H1 (cell line): ENCODE data around the gene GSK3B. TPM values are rescaled to one million over a fixed set of nuclear protein-coding genes. Genes with fewer than 3 reads are reported as not detected.

Experiments
- CTCF ChIA-PET: fragments of 300-600 bp; sonication (Branson Sonifier 250); formaldehyde crosslinking; loops from one replicate; lab custom pipeline; 2021; ENCODE audit not compliant: partially characterized antibody; lab: Charles Lee
- POLR2A ChIA-PET: fragments of 300-600 bp; sonication (Branson Sonifier 250); formaldehyde crosslinking; loops from one replicate; lab custom pipeline; 2021; ENCODE audit warnings: inconsistent platforms; ENCODE audit not compliant: partially characterized antibody; lab: Charles Lee
- DNase-seq, 2 experiments: peaks; one replicate each; pipeline versions ENCODE4 v3.0.0 to v3.0.0-alpha.2; 2010 to 2022; ENCODE audit warnings: low spot score in 2 of 2, low read depth in 1 of 2, mixed read lengths in 1 of 2
- FAIRE-seq: peaks from 2 replicates; lab custom pipeline; 2011; peaks lifted over from hg19 to GRCh38; lab: Jason Lieb, UNC
- H2AFZ ChIP-seq: 2 replicates; pipeline ENCODE4 v1.8.1; 2012; ENCODE audit warnings: low read length, inconsistent platforms
- H2AK5ac ChIP-seq: 2 replicates; pipeline ENCODE4 v1.6.1; 2013; ENCODE audit warnings: low read depth, low read length
- H2BK120ac ChIP-seq: replicated peaks from 2 replicates; pipeline ENCODE3; 2013; ENCODE audit warnings: low read depth, low read length, inconsistent platforms
- H2BK12ac ChIP-seq: 2 replicates; pipeline ENCODE4 v1.6.1; 2013; ENCODE audit warnings: low read depth, low read length
- H2BK15ac ChIP-seq: 2 replicates; pipeline ENCODE4 v1.6.1; 2013; ENCODE audit warnings: low read length
- H2BK20ac ChIP-seq: 2 replicates; pipeline ENCODE4 v1.6.1; 2013; ENCODE audit warnings: low read length
- H2BK5ac ChIP-seq: 2 replicates; pipeline ENCODE4 v1.6.1; 2013; ENCODE audit warnings: low read depth, low read length
- H3K14ac ChIP-seq: 2 replicates; pipeline ENCODE4 v1.6.1; 2013; ENCODE audit warnings: inconsistent platforms; ENCODE audit not compliant: insufficient read length
- H3K18ac ChIP-seq: 2 replicates; pipeline ENCODE4 v1.6.1; 2013; ENCODE audit warnings: low read length; ENCODE audit errors: extremely low read depth
- H3K23ac ChIP-seq: 2 replicates; pipeline ENCODE4 v1.6.1; 2013; ENCODE audit warnings: inconsistent platforms; ENCODE audit not compliant: insufficient read length
- H3K23me2 ChIP-seq: 2 replicates; pipeline ENCODE4 v1.6.1; 2013; ENCODE audit warnings: low read depth, low read length
- H3K27ac ChIP-seq: 2 replicates; pipeline ENCODE4 v1.6.1; 2011; ENCODE audit warnings: low read depth, low read length, inconsistent platforms
- H3K27me3 ChIP-seq, 4 experiments: replicated peaks in 1 of 4; 1 replicate in 1 of 4; 2 replicates in 3 of 4; pipeline versions ENCODE4 v1.6.1 to v1.8.1; 2011 to 2013; ENCODE audit warnings: low read length in 3 of 4, mild to moderate bottlenecking in 3 of 4, inconsistent platforms in 2 of 4, mixed read lengths in 2 of 4, moderate library complexity in 1 of 4; ENCODE audit not compliant: control insufficient read depth in 3 of 4, insufficient read depth in 3 of 4; ENCODE audit errors: extremely low read depth in 1 of 4
- H3K36me3 ChIP-seq, 4 experiments: 2 replicates each; pipeline versions ENCODE4 v1.6.1 to v1.8.1; 2011 to 2013; ENCODE audit warnings: mild to moderate bottlenecking in 4 of 4, low read length in 3 of 4, moderate library complexity in 2 of 4, control low read depth in 1 of 4, inconsistent platforms in 1 of 4; ENCODE audit not compliant: insufficient read depth in 4 of 4, control insufficient read depth in 2 of 4
- H3K4ac ChIP-seq: replicated peaks from 2 replicates; pipeline ENCODE3; 2013; ENCODE audit warnings: low read length, low read depth, mixed read lengths, inconsistent platforms; ENCODE audit not compliant: insufficient read length
- H3K4me1 ChIP-seq, 4 experiments: replicated peaks in 1 of 4; 1 replicate in 1 of 4; 2 replicates in 3 of 4; pipeline versions ENCODE4 v1.6.1 to v1.8.1; 2011 to 2013; ENCODE audit warnings: low read length in 3 of 4, inconsistent platforms in 2 of 4, mixed read lengths in 1 of 4; ENCODE audit not compliant: insufficient read depth in 4 of 4, control insufficient read depth in 3 of 4
- H3K4me2 ChIP-seq, 2 experiments: 2 replicates each; pipeline versions ENCODE4 v1.6.1 to v1.8.1; 2011 to 2013; ENCODE audit warnings: low read depth in 2 of 2, low read length in 2 of 2, control low read depth in 1 of 2, inconsistent platforms in 1 of 2, mild to moderate bottlenecking in 1 of 2; ENCODE audit not compliant: insufficient read depth in 1 of 2
- H3K4me3 ChIP-seq, 4 experiments: fragments of 200-600, 300-600 bp in 1 of 4; sonication (generic), shearing (Covaris generic), sonication (Bioruptor Twin) in 1 of 4; 2 replicates each; pipeline versions ENCODE4 v1.5.1 to v1.8.1; 2011 to 2016; ENCODE audit warnings: low read length in 4 of 4, low read depth in 3 of 4, control low read depth in 2 of 4, inconsistent platforms in 2 of 4, mild to moderate bottlenecking in 2 of 4, mixed read lengths in 1 of 4, moderate library complexity in 1 of 4; ENCODE audit not compliant: insufficient read depth in 2 of 4; ENCODE audit errors: extremely low read depth in 1 of 4
- H3K56ac ChIP-seq: replicated peaks from 2 replicates; pipeline ENCODE3; 2013; ENCODE audit warnings: low read depth, mild to moderate bottlenecking, mixed read lengths, low read length, inconsistent platforms; ENCODE audit not compliant: insufficient read length
- H3K79me1 ChIP-seq: 2 replicates; pipeline ENCODE4 v1.6.1; 2013; ENCODE audit warnings: low read depth, low read length, control low read depth
- H3K79me2 ChIP-seq, 2 experiments: 2 replicates each; pipeline versions ENCODE4 v1.6.1 to v1.8.1; 2012 to 2013; ENCODE audit warnings: low read length in 2 of 2, mild to moderate bottlenecking in 2 of 2, inconsistent platforms in 1 of 2; ENCODE audit not compliant: insufficient read depth in 2 of 2, control insufficient read depth in 1 of 2
- H3K9ac ChIP-seq, 4 experiments: replicated peaks in 1 of 4; 1 replicate in 1 of 4; 2 replicates in 3 of 4; pipeline versions ENCODE4 v1.6.1 to v1.8.1; 2011 to 2013; ENCODE audit warnings: low read depth in 3 of 4, low read length in 3 of 4, control low read depth in 2 of 4, mild to moderate bottlenecking in 2 of 4, moderate library complexity in 2 of 4, inconsistent platforms in 1 of 4; ENCODE audit errors: extremely low read depth in 1 of 4
- H3K9me3 ChIP-seq, 2 experiments: 2 replicates each; pipeline versions ENCODE4 v1.6.1 to v1.8.1; 2012 to 2013; ENCODE audit warnings: mild to moderate bottlenecking in 2 of 2, moderate library complexity in 2 of 2, control low read depth in 1 of 2, inconsistent platforms in 1 of 2, low read depth in 1 of 2, low read length in 1 of 2, mixed read lengths in 1 of 2; ENCODE audit not compliant: insufficient read depth in 2 of 2
- H4K20me1 ChIP-seq, 2 experiments: replicated peaks in 1 of 2; 2 replicates each; pipeline versions ENCODE3 to v1.8.1; 2011 to 2013; ENCODE audit warnings: inconsistent platforms in 2 of 2, low read length in 2 of 2, mild to moderate bottlenecking in 1 of 2; ENCODE audit not compliant: insufficient read depth in 2 of 2, control insufficient read depth in 1 of 2
- H4K5ac ChIP-seq: 2 replicates; pipeline ENCODE4 v1.6.1; 2013; ENCODE audit warnings: low read length, low read depth, mixed read lengths, inconsistent platforms; ENCODE audit not compliant: insufficient read length
- H4K8ac ChIP-seq: 2 replicates; pipeline ENCODE4 v1.8.0; 2013; ENCODE audit warnings: mild to moderate bottlenecking, moderate library complexity, low read length, inconsistent platforms; ENCODE audit not compliant: insufficient read depth; ENCODE audit errors: extremely low read depth
- H4K91ac ChIP-seq: replicated peaks from 2 replicates; pipeline ENCODE3; 2013; ENCODE audit warnings: low read length, mixed read lengths, inconsistent platforms; ENCODE audit not compliant: insufficient read length
- CEBPB ChIP-seq: IDR thresholded peaks from 2 replicates; pipeline ENCODE4 v1.6.1; 2012; ENCODE audit warnings: low read depth, low read length
- EZH2 ChIP-seq: fragments of 200-600 bp; sonication (generic); IDR thresholded peaks from 2 replicates; pipeline ENCODE4 v1.7.1; 2012; ENCODE audit warnings: low read depth, mild to moderate bottlenecking, moderate library complexity, low read length, inconsistent platforms; ENCODE audit not compliant: severe bottlenecking
- GABPA ChIP-seq: IDR thresholded peaks from 2 replicates; pipeline ENCODE4 v1.6.1; 2011; ENCODE audit warnings: mild to moderate bottlenecking, low read length, moderate library complexity, borderline replicate concordance; ENCODE audit not compliant: insufficient read depth
- HDAC6 ChIP-seq: IDR thresholded peaks from one replicate; pipeline ENCODE4 v1.7.1; 2012; ENCODE audit warnings: low read depth, mild to moderate bottlenecking, inconsistent platforms, low read length, moderate library complexity
- RBBP5 ChIP-seq: IDR thresholded peaks from 2 replicates; pipeline ENCODE4 v1.7.1; 2012; ENCODE audit warnings: low read depth, mild to moderate bottlenecking, inconsistent platforms, low read length, moderate library complexity, borderline replicate concordance
- WGBS, 2 experiments: shearing (Covaris generic) in 1 of 2; methylation state at CpG; one replicate each; pipeline versions ENCODE4 v1.1.6 to v1.1.7; 2013 to 2015; ENCODE audit warnings: low lambda C conversion rate in 2 of 2, mixed read lengths in 2 of 2, inconsistent platforms in 1 of 2, low coverage in 1 of 2, missing lambda C conversion rate in 1 of 2; ENCODE audit not compliant: insufficient replicate concordance in 2 of 2, insufficient coverage in 1 of 2, insufficient read length in 1 of 2; ENCODE audit errors: extremely low coverage in 1 of 2, missing lambda C conversion rate in 1 of 2; 5-methylcytosine and 5-hydroxymethylcytosine counted together
- polyA plus RNA-seq, 7 experiments: library from polyadenylated mRNA; depleted of rRNA in 3 of 7; stranded (reverse) in 5 of 7; unstranded in 2 of 7; fragments of >200 nt in 5 of 7; fragments of 200-250 nt in 2 of 7; gene quantifications; 1 replicate in 5 of 7; 2 replicates in 1 of 7; 4 replicates in 1 of 7; pipeline versions ENCODE4 v1.2.1 to v1.2.3, GENCODE V29; 2011 to 2013; ENCODE audit warnings: missing spikeins in 2 of 7, mixed read lengths in 2 of 7
- total RNA-seq: library from RNA; stranded (reverse); fragmentation: NEBNext Ultra II Directional; extraction: Animal tissue kit (Norgen Biotek cat#: 25700); gene quantifications from 2 replicates; pipeline ENCODE4 v1.2.1, GENCODE V29; 2021

Gene GSK3B
- total and polyA plus RNA-seq, 2 of the 8 experiments (the other 6 are each of a cell fraction or from before 2014, with no cell fraction given) = 24.2 to 50.7 TPM

DNA sequence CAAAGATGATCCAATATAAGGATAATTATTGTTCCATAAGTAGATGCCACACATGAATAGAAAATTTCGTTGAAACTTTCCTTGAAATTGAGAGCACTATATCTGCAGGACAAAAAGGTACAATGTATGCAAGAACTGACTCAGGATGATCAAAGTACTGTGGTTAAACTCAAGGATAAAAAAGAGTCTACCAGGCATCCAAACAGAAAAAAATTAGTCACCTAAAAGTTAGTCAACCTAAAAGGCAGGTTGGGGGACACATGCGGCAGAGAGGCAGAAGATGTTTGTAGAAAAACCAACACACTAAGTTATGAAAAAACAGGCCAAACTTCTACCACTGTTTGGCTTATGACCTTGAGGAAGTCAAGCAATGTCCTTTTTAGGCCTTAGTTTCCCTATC, 68.7 kb downstream of the GSK3B start:
- Histone ChIP-seq H3K56ac (no peak overlapping the region), H3K14ac (no peak overlapping the region), H3K4me2 (no peak overlapping the region), H3K27me3 (no peaks in the 10 kb centered on the region), H3K9ac (no peak overlapping the region), H3K23me2 (no peaks in the 10 kb centered on the region; the same call in 1 of the 2 replicates), H4K8ac (no peak overlapping the region), H2AFZ (no peak overlapping the region), H3K4me3 (no peak overlapping the region), H3K18ac (no peak overlapping the region), H3K9me3 (no peaks in the 10 kb centered on the region), H2AK5ac (no peak overlapping the region), H4K5ac (no peak overlapping the region), H3K79me2 (peaks cover 0 to 97% of the 10 kb centered on the region in 2 experiments; a peak in 3 of 4 replicates), H3K79me1 (no peaks in the 10 kb centered on the region; the same call in 1 of the 2 replicates), H3K27ac (no peak overlapping the region), H2BK12ac (no peak overlapping the region), H2BK20ac (no peak overlapping the region), H2BK15ac (no peak overlapping the region), H2BK120ac (no peak overlapping the region), H3K4ac (no peak overlapping the region), H4K20me1 (peaks cover 0 to 13% of the 10 kb centered on the region in 2 experiments), H4K91ac (no peak overlapping the region), H2BK5ac (no peak overlapping the region), H3K23ac (no peak overlapping the region), H3K4me1 (peaks cover 0 to 5% (median 1%) of the 10 kb centered on the region in 4 experiments; a peak in 5 of 7 replicates), H3K36me3 (no peaks in the 10 kb centered on the region; a peak in 1 of 8 replicates)
- ChIA-PET POLR2A (interaction anchor here (1.3 kb wide), 1 partner anchor 15 kb away, joined by 3 read pairs; no protein-coding TSS in a partner anchor), CTCF (no interaction called here)
- FAIRE-seq (no peak), DNase-seq (no peak)
- 76% methylated on average over 2 of the region's 2 CpGs; no CpG with 5 or more reads in 1 of the 2 experiments for WGBS, 2 experiments
- TF ChIP-seq RBBP5 = no peak
- no peak for TF ChIP-seq HDAC6
- TF ChIP-seq EZH2 = no peak
- TF ChIP-seq CEBPB = no peak
- no peak for TF ChIP-seq GABPA
